SK-N-SH (cell line): ENCODE data around the gene TNRC6A. TPM values are rescaled to one million over a fixed set of nuclear protein-coding genes. Genes with fewer than 3 reads are reported as not detected.

Experiments
- CTCF ChIA-PET: fragments of 300-600, 350-600 bp; formaldehyde crosslinking; extraction: SDS; loops from one replicate; lab custom pipeline; 2021; lab: Yijun Ruan, JAX
- POLR2A ChIA-PET: fragments of 350-600 bp; sonication (Branson Sonifier 250); formaldehyde crosslinking; extraction: SDS; loops from one replicate; lab custom pipeline; 2020; ENCODE audit warnings: antibody characterized with exemption, inconsistent platforms; lab: Yijun Ruan, JAX
- DNase-seq: peaks from one replicate; pipeline ENCODE4 v3.0.0; 2012
- H2AFZ ChIP-seq: fragments of 200-600 bp; sonication (generic); 2 replicates; pipeline ENCODE4 v1.8.1; 2016; ENCODE audit warnings: antibody characterized with exemption, mild to moderate bottlenecking, low read depth
- H3F3A ChIP-seq: fragments of 200-600 bp; sonication (generic); replicated peaks from 2 replicates; pipeline ENCODE3; 2016; ENCODE audit warnings: antibody characterized with exemption, mild to moderate bottlenecking; ENCODE audit not compliant: insufficient read depth
- H3K27ac ChIP-seq, 2 experiments: fragments of 200-500 bp in 1 of 2; fragments of 200-600 bp in 1 of 2; sonication (Bioruptor generic) in 1 of 2; sonication (generic), shearing (Covaris generic) in 1 of 2; 2 replicates each; pipeline versions ENCODE4 v1.5.1 to v1.6.1; 2014 to 2016; ENCODE audit warnings: low read depth in 2 of 2, inconsistent platforms in 1 of 2, low read length in 1 of 2, mild to moderate bottlenecking in 1 of 2, mixed read lengths in 1 of 2
- H3K27me3 ChIP-seq: fragments of 200-600 bp; sonication (generic), shearing (Covaris generic); 2 replicates; pipeline ENCODE4 v1.6.1; 2016; ENCODE audit warnings: mixed run types; ENCODE audit not compliant: insufficient read depth
- H3K36me3 ChIP-seq, 2 experiments: fragments of 200-500 bp in 1 of 2; fragments of 200-600 bp in 1 of 2; sonication (Bioruptor generic) in 1 of 2; sonication (generic) in 1 of 2; replicated peaks in 1 of 2; 2 replicates each; pipeline versions ENCODE3 to v1.5.1; 2014 to 2016; ENCODE audit warnings: low read length in 1 of 2, mild to moderate bottlenecking in 1 of 2; ENCODE audit not compliant: insufficient read depth in 2 of 2, control insufficient read depth in 1 of 2
- H3K4me1 ChIP-seq, 2 experiments: fragments of 200-500 bp in 1 of 2; fragments of 200-600 bp in 1 of 2; sonication (Bioruptor generic) in 1 of 2; sonication (generic), shearing (Covaris generic) in 1 of 2; 2 replicates each; pipeline versions ENCODE4 v1.5.1 to v1.6.1; 2014 to 2016; ENCODE audit warnings: low read depth in 1 of 2, low read length in 1 of 2, mixed run types in 1 of 2; ENCODE audit not compliant: insufficient read depth in 2 of 2, control insufficient read depth in 1 of 2
- H3K4me2 ChIP-seq: fragments of 200-600 bp; sonication (generic), shearing (Covaris generic); 2 replicates; pipeline ENCODE4 v1.6.1; 2017; ENCODE audit warnings: mixed run types
- H3K4me3 ChIP-seq, 2 experiments: fragments of 200-500 bp in 1 of 2; fragments of 200-600 bp in 1 of 2; sonication (Bioruptor generic) in 1 of 2; sonication (generic), shearing (Covaris generic) in 1 of 2; 2 replicates each; pipeline versions ENCODE4 v1.5.1 to v1.8.1; 2014 to 2016; ENCODE audit warnings: low read depth in 2 of 2, inconsistent platforms in 1 of 2, low read length in 1 of 2, mild to moderate bottlenecking in 1 of 2, mixed read lengths in 1 of 2, moderate library complexity in 1 of 2
- H3K79me2 ChIP-seq: fragments of 200-600 bp; sonication (generic); 2 replicates; pipeline ENCODE4 v1.8.1; 2017; ENCODE audit warnings: mild to moderate bottlenecking; ENCODE audit not compliant: insufficient read depth
- H3K9ac ChIP-seq: fragments of 200-600 bp; sonication (generic); 2 replicates; pipeline ENCODE4 v1.6.1; 2017; ENCODE audit warnings: mixed run types
- H3K9me2 ChIP-seq: fragments of 200-600 bp; sonication (generic); 2 replicates; pipeline ENCODE4 v1.6.1; 2017; ENCODE audit warnings: mixed run types
- H3K9me3 ChIP-seq: fragments of 200-600 bp; sonication (generic); 2 replicates; pipeline ENCODE4 v1.6.1; 2017; ENCODE audit warnings: mixed run types, mild to moderate bottlenecking, moderate library complexity
- H4K20me1 ChIP-seq: fragments of 200-600 bp; sonication (generic); 2 replicates; pipeline ENCODE4 v1.6.1; 2017; ENCODE audit warnings: mild to moderate bottlenecking, mixed run types; ENCODE audit not compliant: insufficient read depth
- ELF1 ChIP-seq: IDR thresholded peaks from 2 replicates; pipeline ENCODE4 v1.4.0; 2012
- EZH2phosphoT487 ChIP-seq: fragments of 200-600 bp; sonication (generic); IDR thresholded peaks from 2 replicates; pipeline ENCODE4 v1.6.1; 2017; ENCODE audit warnings: low read depth, mixed run types, mild to moderate bottlenecking, antibody characterized with exemption, moderate library complexity, borderline replicate concordance
- FOSL2 ChIP-seq: IDR thresholded peaks from 2 replicates; pipeline ENCODE4 v1.4.0; 2012; ENCODE audit warnings: low read depth, mild to moderate bottlenecking, moderate library complexity, borderline replicate concordance
- FOXJ3 ChIP-seq: sonication (generic); formaldehyde crosslinking; IDR thresholded peaks from 2 replicates; pipeline ENCODE4 v1.5.1; 2020; ENCODE audit warnings: mild to moderate bottlenecking, missing genetic modification reagents
- GABPA ChIP-seq: IDR thresholded peaks from 2 replicates; pipeline ENCODE4 v1.4.0; 2012; ENCODE audit warnings: low read depth, mild to moderate bottlenecking
- GATA2 ChIP-seq: sonication (generic); formaldehyde crosslinking; IDR thresholded peaks from 2 replicates; pipeline ENCODE4 v1.5.0; 2020; ENCODE audit warnings: mild to moderate bottlenecking, missing genetic modification reagents
- JUND ChIP-seq: IDR thresholded peaks from 2 replicates; pipeline ENCODE4 v1.4.0; 2012
- MAX ChIP-seq: IDR thresholded peaks from 2 replicates; pipeline ENCODE4 v1.4.0; 2012; ENCODE audit warnings: low read depth
- MXI1 ChIP-seq: IDR thresholded peaks from 2 replicates; pipeline ENCODE4 v1.6.1; 2012; ENCODE audit warnings: mild to moderate bottlenecking, low read depth, low read length, improper control_type of control experiment
- NFIC ChIP-seq: IDR thresholded peaks from 2 replicates; pipeline ENCODE4 v1.4.0; 2012; ENCODE audit warnings: borderline replicate concordance
- RAD21 ChIP-seq: IDR thresholded peaks from 2 replicates; pipeline ENCODE4 v1.6.1; 2012; ENCODE audit warnings: mild to moderate bottlenecking, low read length
- RCOR1 ChIP-seq: fragments of 150-350 bp; IDR thresholded peaks from 2 replicates; pipeline ENCODE4 v1.6.1; 2017; ENCODE audit warnings: antibody characterized with exemption, low read length
- REST ChIP-seq: IDR thresholded peaks from 2 replicates; pipeline ENCODE4 v1.6.1; 2012; ENCODE audit warnings: mild to moderate bottlenecking, low read depth, low read length, moderate library complexity
- SMC3 ChIP-seq: IDR thresholded peaks from 2 replicates; pipeline ENCODE4 v1.6.1; 2012; ENCODE audit warnings: low read depth, low read length, improper control_type of control experiment
- TEAD4 ChIP-seq: IDR thresholded peaks from 2 replicates; pipeline ENCODE4 v1.4.0; 2012; ENCODE audit warnings: mild to moderate bottlenecking, borderline replicate concordance; ENCODE audit not compliant: insufficient read depth
- USF2 ChIP-seq: fragments of 150-350 bp; IDR thresholded peaks from 2 replicates; pipeline ENCODE4 v1.6.1; 2017; ENCODE audit warnings: antibody characterized with exemption, low read length, low read depth, borderline replicate concordance
- YY1 ChIP-seq: IDR thresholded peaks from 2 replicates; pipeline ENCODE4 v1.4.0; 2012; ENCODE audit warnings: low read depth, mild to moderate bottlenecking
- whole genome bisulfite sequencing: methylation state at CpG from one replicate; pipeline ENCODE4 v1.1.6; 2017; ENCODE audit warnings: low lambda C conversion rate; 5-methylcytosine and 5-hydroxymethylcytosine counted together
- polyA plus RNA-seq, 3 experiments: library from polyadenylated mRNA; depleted of rRNA; stranded (reverse); fragments of >200 nt; gene quantifications; 2 replicates each; pipeline ENCODE4 v1.2.3, GENCODE V29; 2012

Gene TNRC6A
- polyA plus RNA-seq, 1 of the 3 experiments (the other 2 are of a cell fraction): 32.5 TPM

GRCh38 chr16:24745391-24745790, 15.9 kb downstream of the TNRC6A start:
- H3K9me3 ChIP-seq: no peaks in the 10 kb centered on the region
- H2AFZ ChIP-seq: no peak overlapping the region
- no peak overlapping the region for H3K27ac ChIP-seq
- ChIA-PET CTCF (no interaction called here), POLR2A (no interaction called here)
- no peak overlapping the region for H3K4me3 ChIP-seq
- H3K4me1 ChIP-seq: peaks cover 16 to 18% of the 10 kb centered on the region in 2 experiments
- peaks cover 100% of the 10 kb centered on the region for H4K20me1 ChIP-seq
- no peak for TF ChIP-seq USF2
- no peak for DNase-seq
- H3K27me3 ChIP-seq: no peaks in the 10 kb centered on the region
- no peaks in the 10 kb centered on the region for H3K9me2 ChIP-seq
- peaks cover 0 to 16% of the 10 kb centered on the region in 2 experiments for H3K36me3 ChIP-seq
- H3F3A ChIP-seq: peaks cover 18% of the 10 kb centered on the region
- no peak overlapping the region for H3K9ac ChIP-seq
- H3K79me2 ChIP-seq: peaks cover 100% of the 10 kb centered on the region
- no peak overlapping the region for H3K4me2 ChIP-seq

GRCh38 chr16:24745791-24746190, 16.3 kb downstream of the TNRC6A start:
- POLR2A ChIA-PET: no interaction called here
- no peak for DNase-seq

More at GRCh38 chr16:24745791-24746190, 16.3 kb downstream of the TNRC6A start:
- Histone ChIP-seq H3K9me3 (no peaks in the 10 kb centered on the region), H3K79me2 (peaks cover 100% of the 10 kb centered on the region), H3K4me2 (no peak overlapping the region), H3K36me3 (peaks cover 3 to 20% of the 10 kb centered on the region in 2 experiments), H4K20me1 (peaks cover 99% of the 10 kb centered on the region), H3K9ac (no peak overlapping the region), H2AFZ (no peak overlapping the region), H3K27ac (no peak overlapping the region), H3F3A (peaks cover 18% of the 10 kb centered on the region), H3K27me3 (no peaks in the 10 kb centered on the region), H3K4me1 (peaks cover 16 to 18% of the 10 kb centered on the region in 2 experiments), H3K4me3 (no peak overlapping the region), H3K9me2 (no peaks in the 10 kb centered on the region)
- WGBS: 98% methylated on average over 2 of the region's 2 CpGs
- no peak for TF ChIP-seq FOSL2
- TF ChIP-seq REST: no peak
- TF ChIP-seq TEAD4: no peak
- TF ChIP-seq SMC3: no peak
- TF ChIP-seq NFIC: no peak
- TF ChIP-seq RCOR1: no peak
- no peak for TF ChIP-seq ELF1
- TF ChIP-seq EZH2phosphoT487: no peak
- TF ChIP-seq GATA2 (CRISPR knock-in tag): no peak
- TF ChIP-seq FOXJ3: no peak
- no peak for TF ChIP-seq MAX
- no peak for TF ChIP-seq MXI1
- TF ChIP-seq YY1: no peak
- TF ChIP-seq RAD21: no peak
- no peak for TF ChIP-seq GABPA
- TF ChIP-seq JUND: no peak
- TF ChIP-seq, all 33 proteins: peak for 0
- CTCF ChIA-PET: interaction anchor here (1.1 to 1.2 kb wide), 2 partner anchors 13 to 166 kb away, joined by 3 read pairs; no protein-coding TSS in a partner anchor
